K562 (cell line): ENCODE results near the gene PPP6C. TPM values are rescaled to one million over a fixed set of nuclear protein-coding genes. Genes with fewer than 3 reads are reported as not detected.
A peak's percentile ranks its signal among the peaks of the same experiment; 100 is the strongest.

Source experiments
- FOXK1 ChIP-seq: sonication (generic); formaldehyde crosslinking; IDR thresholded peaks from 2 replicates; pipeline ENCODE4 v1.8.0; 2022; ENCODE audit warnings: missing genetic modification reagents, mild to moderate bottlenecking, borderline replicate concordance
- HDGF ChIP-seq: fragments of 450-650 bp; IDR thresholded peaks from 2 replicates; pipeline ENCODE4 v1.6.1; 2016
- PHTF2 ChIP-seq: fragments of 250-450 bp; sonication (Bioruptor Pico); IDR thresholded peaks from 2 replicates; pipeline ENCODE4 v1.5.0; 2021; ENCODE audit warnings: mild to moderate bottlenecking
- POLR2H ChIP-seq: IDR thresholded peaks from 2 replicates; pipeline ENCODE4 v1.6.1; 2016; ENCODE audit warnings: missing genetic modification characterization, low read depth, mild to moderate bottlenecking, control low read depth, missing compliant biosample characterization, moderate library complexity
- SAP30 ChIP-seq: fragments of 200-600 bp; sonication (generic); IDR thresholded peaks from 2 replicates; pipeline ENCODE4 v1.6.1; 2012; ENCODE audit warnings: borderline replicate concordance, low read depth, mild to moderate bottlenecking, moderate library complexity, low read length, control low read depth, inconsistent platforms; ENCODE audit not compliant: insufficient read depth, poor library complexity, severe bottlenecking
- TAF9B ChIP-seq: fragments of 450-650 bp; IDR thresholded peaks from 2 replicates; pipeline ENCODE4 v1.6.1; 2018; ENCODE audit warnings: mild to moderate bottlenecking; ENCODE audit not compliant: partially characterized antibody
- polyA plus RNA-seq, 8 experiments: library from polyadenylated mRNA; depleted of rRNA in 4 of 8; stranded (reverse) in 5 of 8; unstranded in 3 of 8; fragments of >200 nt; fragmentation: Nextera tagmentation in 2 of 8; fragmentation: Illumina TruSeq in 1 of 8; extraction: Ambion mirVana in 2 of 8; extraction: Trizol in 1 of 8; gene quantifications; 2 replicates each; pipeline versions ENCODE4 v1.2.1 to v1.2.3, GENCODE V29; 2011 to 2014; ENCODE audit warnings: inconsistent platforms in 1 of 8, missing spikeins in 1 of 8
- total RNA-seq, 7 experiments: library from RNA; depleted of rRNA in 6 of 7; stranded (reverse); fragments of >200 nt in 6 of 7; fragmentation: Illumina TruSeq in 2 of 7; extraction: Trizol in 2 of 7; gene quantifications; 2 replicates each; pipeline versions ENCODE4 v1.2.1 to v1.2.3, GENCODE V29; 2011 to 2021; ENCODE audit warnings: low replicate concordance in 1 of 7
- TF ChIP-seq, protein P1 (sequence below): fragments of 450-650 bp; IDR thresholded peaks from 2 replicates; pipeline ENCODE4 v1.6.1; 2016; ENCODE audit warnings: mild to moderate bottlenecking, moderate library complexity
- TF ChIP-seq, protein P2 (sequence below): fragments of 250-450 bp; sonication (Bioruptor Pico); IDR thresholded peaks from 2 replicates; pipeline ENCODE4 v1.8.0; 2021; ENCODE audit warnings: borderline replicate concordance, mild to moderate bottlenecking, moderate library complexity; ENCODE audit not compliant: poor library complexity, severe bottlenecking
- TF ChIP-seq, protein P3 (sequence below): fragments of 150-350 bp; conservative IDR thresholded peaks from 2 replicates; pipeline ENCODE4 v1.6.1; 2014; ENCODE audit warnings: low read length
- TF ChIP-seq, protein P4 (sequence below): sonication (generic); formaldehyde crosslinking; IDR thresholded peaks from 2 replicates; pipeline ENCODE4 v1.9.0; 2022; ENCODE audit warnings: mild to moderate bottlenecking, missing genetic modification reagents

The PPP6C gene
- total and polyA plus RNA-seq, 9 of the 15 experiments (the other 6 are each of a cell fraction or from before 2014, with no cell fraction given) = 18.8 to 44.8 (median 38.3) TPM

GRCh38 chr9:125200216-125201047 lies 10.8 kb upstream of the PPP6C start, which contains the start of gene RABEPK (continued):
- TF ChIP-seq, protein P1, sequence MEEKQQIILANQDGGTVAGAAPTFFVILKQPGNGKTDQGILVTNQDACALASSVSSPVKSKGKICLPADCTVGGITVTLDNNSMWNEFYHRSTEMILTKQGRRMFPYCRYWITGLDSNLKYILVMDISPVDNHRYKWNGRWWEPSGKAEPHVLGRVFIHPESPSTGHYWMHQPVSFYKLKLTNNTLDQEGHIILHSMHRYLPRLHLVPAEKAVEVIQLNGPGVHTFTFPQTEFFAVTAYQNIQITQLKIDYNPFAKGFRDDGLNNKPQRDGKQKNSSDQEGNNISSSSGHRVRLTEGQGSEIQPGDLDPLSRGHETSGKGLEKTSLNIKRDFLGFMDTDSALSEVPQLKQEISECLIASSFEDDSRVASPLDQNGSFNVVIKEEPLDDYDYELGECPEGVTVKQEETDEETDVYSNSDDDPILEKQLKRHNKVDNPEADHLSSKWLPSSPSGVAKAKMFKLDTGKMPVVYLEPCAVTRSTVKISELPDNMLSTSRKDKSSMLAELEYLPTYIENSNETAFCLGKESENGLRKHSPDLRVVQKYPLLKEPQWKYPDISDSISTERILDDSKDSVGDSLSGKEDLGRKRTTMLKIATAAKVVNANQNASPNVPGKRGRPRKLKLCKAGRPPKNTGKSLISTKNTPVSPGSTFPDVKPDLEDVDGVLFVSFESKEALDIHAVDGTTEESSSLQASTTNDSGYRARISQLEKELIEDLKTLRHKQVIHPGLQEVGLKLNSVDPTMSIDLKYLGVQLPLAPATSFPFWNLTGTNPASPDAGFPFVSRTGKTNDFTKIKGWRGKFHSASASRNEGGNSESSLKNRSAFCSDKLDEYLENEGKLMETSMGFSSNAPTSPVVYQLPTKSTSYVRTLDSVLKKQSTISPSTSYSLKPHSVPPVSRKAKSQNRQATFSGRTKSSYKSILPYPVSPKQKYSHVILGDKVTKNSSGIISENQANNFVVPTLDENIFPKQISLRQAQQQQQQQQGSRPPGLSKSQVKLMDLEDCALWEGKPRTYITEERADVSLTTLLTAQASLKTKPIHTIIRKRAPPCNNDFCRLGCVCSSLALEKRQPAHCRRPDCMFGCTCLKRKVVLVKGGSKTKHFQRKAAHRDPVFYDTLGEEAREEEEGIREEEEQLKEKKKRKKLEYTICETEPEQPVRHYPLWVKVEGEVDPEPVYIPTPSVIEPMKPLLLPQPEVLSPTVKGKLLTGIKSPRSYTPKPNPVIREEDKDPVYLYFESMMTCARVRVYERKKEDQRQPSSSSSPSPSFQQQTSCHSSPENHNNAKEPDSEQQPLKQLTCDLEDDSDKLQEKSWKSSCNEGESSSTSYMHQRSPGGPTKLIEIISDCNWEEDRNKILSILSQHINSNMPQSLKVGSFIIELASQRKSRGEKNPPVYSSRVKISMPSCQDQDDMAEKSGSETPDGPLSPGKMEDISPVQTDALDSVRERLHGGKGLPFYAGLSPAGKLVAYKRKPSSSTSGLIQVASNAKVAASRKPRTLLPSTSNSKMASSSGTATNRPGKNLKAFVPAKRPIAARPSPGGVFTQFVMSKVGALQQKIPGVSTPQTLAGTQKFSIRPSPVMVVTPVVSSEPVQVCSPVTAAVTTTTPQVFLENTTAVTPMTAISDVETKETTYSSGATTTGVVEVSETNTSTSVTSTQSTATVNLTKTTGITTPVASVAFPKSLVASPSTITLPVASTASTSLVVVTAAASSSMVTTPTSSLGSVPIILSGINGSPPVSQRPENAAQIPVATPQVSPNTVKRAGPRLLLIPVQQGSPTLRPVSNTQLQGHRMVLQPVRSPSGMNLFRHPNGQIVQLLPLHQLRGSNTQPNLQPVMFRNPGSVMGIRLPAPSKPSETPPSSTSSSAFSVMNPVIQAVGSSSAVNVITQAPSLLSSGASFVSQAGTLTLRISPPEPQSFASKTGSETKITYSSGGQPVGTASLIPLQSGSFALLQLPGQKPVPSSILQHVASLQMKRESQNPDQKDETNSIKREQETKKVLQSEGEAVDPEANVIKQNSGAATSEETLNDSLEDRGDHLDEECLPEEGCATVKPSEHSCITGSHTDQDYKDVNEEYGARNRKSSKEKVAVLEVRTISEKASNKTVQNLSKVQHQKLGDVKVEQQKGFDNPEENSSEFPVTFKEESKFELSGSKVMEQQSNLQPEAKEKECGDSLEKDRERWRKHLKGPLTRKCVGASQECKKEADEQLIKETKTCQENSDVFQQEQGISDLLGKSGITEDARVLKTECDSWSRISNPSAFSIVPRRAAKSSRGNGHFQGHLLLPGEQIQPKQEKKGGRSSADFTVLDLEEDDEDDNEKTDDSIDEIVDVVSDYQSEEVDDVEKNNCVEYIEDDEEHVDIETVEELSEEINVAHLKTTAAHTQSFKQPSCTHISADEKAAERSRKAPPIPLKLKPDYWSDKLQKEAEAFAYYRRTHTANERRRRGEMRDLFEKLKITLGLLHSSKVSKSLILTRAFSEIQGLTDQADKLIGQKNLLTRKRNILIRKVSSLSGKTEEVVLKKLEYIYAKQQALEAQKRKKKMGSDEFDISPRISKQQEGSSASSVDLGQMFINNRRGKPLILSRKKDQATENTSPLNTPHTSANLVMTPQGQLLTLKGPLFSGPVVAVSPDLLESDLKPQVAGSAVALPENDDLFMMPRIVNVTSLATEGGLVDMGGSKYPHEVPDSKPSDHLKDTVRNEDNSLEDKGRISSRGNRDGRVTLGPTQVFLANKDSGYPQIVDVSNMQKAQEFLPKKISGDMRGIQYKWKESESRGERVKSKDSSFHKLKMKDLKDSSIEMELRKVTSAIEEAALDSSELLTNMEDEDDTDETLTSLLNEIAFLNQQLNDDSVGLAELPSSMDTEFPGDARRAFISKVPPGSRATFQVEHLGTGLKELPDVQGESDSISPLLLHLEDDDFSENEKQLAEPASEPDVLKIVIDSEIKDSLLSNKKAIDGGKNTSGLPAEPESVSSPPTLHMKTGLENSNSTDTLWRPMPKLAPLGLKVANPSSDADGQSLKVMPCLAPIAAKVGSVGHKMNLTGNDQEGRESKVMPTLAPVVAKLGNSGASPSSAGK = peak; percentile 45
- TF ChIP-seq PHTF2 (CRISPR knock-in tag) (no peak), POLR2H (tag) (peak; percentile 90), SAP30 (peak; percentile 92), TAF9B (peak; percentile 62), FOXK1 (CRISPR knock-in tag) (no peak), HDGF (no peak)
- TF ChIP-seq, protein P2, sequence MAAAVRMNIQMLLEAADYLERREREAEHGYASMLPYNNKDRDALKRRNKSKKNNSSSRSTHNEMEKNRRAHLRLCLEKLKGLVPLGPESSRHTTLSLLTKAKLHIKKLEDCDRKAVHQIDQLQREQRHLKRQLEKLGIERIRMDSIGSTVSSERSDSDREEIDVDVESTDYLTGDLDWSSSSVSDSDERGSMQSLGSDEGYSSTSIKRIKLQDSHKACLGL (CRISPR knock-in tag) = peak; percentile 65
- TF ChIP-seq, protein P3, sequence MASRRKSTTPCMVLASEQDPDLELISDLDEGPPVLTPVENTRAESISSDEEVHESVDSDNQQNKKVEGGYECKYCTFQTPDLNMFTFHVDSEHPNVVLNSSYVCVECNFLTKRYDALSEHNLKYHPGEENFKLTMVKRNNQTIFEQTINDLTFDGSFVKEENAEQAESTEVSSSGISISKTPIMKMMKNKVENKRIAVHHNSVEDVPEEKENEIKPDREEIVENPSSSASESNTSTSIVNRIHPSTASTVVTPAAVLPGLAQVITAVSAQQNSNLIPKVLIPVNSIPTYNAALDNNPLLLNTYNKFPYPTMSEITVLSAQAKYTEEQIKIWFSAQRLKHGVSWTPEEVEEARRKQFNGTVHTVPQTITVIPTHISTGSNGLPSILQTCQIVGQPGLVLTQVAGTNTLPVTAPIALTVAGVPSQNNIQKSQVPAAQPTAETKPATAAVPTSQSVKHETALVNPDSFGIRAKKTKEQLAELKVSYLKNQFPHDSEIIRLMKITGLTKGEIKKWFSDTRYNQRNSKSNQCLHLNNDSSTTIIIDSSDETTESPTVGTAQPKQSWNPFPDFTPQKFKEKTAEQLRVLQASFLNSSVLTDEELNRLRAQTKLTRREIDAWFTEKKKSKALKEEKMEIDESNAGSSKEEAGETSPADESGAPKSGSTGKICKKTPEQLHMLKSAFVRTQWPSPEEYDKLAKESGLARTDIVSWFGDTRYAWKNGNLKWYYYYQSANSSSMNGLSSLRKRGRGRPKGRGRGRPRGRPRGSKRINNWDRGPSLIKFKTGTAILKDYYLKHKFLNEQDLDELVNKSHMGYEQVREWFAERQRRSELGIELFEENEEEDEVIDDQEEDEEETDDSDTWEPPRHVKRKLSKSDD = 0 out of 2 replicates have a peak, but pooled peaks have one; percentile 17
- TF ChIP-seq, protein P4, sequence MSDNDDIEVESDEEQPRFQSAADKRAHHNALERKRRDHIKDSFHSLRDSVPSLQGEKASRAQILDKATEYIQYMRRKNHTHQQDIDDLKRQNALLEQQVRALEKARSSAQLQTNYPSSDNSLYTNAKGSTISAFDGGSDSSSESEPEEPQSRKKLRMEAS (CRISPR knock-in tag) = peak; percentile 92
